GM13976 (cell line): ENCODE data around the gene CLDN10.

Experiments used
- DNase-seq: peaks from one replicate; pipeline ENCODE4 v3.0.0; 2012; ENCODE audit warnings: low spot score
- CTCF ChIP-seq: IDR thresholded peaks from 2 replicates; pipeline ENCODE4 v1.5.1; 2012; ENCODE audit warnings: borderline replicate concordance, mild to moderate bottlenecking; ENCODE audit not compliant: insufficient read depth; ENCODE audit errors: extremely low read depth, missing control alignments, control extremely low read depth
- in situ Hi-C: fragments of 300-500 bp; cut with MboI; formaldehyde crosslinking; loops from one replicate; pipeline ENCODE4 v1.12.0; 2022; ENCODE audit warnings: low sequenced_read_pairs, mixed read lengths, inconsistent platforms; ENCODE audit not compliant: unreplicated experiment

CLDN10 gene

GRCh38 chr13:95547531-95548167 lies 4.9 kb upstream of the CLDN10 start:
- no peak for TF ChIP-seq CTCF
- DNase-seq: no peak
- in situ Hi-C loops: loop anchor here (25.0 kb wide), 2 partner anchors 115 to 290 kb away; no protein-coding TSS in a partner anchor

- TF ChIP-seq CTCF: no peak
- in situ Hi-C loops: no loop called here
- DNase-seq: no peak
These were observed 347 bp upstream of the CLDN10 start for GRCh38 chr13:95552208-95552538.

GRCh38 chr13:95553581-95554385 lies 1.3 kb downstream of the CLDN10 start:
- in situ Hi-C loops: no loop called here
- peak; percentile 22 for DNase-seq
- no peak for TF ChIP-seq CTCF

- in situ Hi-C loops: no loop called here
- DNase-seq: no peak
- no peak for TF ChIP-seq CTCF
These were observed 4.5 kb downstream of the CLDN10 start for GRCh38 chr13:95557013-95557412.

- DNase-seq: no peak
- TF ChIP-seq CTCF: no peak
- in situ Hi-C loops: no loop called here
These were observed 6.6 kb downstream of the CLDN10 start for GRCh38 chr13:95559100-95559499.

GRCh38 chr13:95560387-95560786 lies 7.9 kb downstream of the CLDN10 start:
- TF ChIP-seq CTCF: no peak
- DNase-seq: no peak
- in situ Hi-C loops: no loop called here
